B cell (primary cell): ENCODE results near the gene ETV6.

Experiments
- EZH2 ChIP-seq: IDR thresholded peaks from 2 replicates; pipeline ENCODE4 v1.6.1; 2012; ENCODE audit warnings: borderline replicate concordance, low read depth, mild to moderate bottlenecking, moderate library complexity, low read length; ENCODE audit not compliant: insufficient read depth, poor library complexity, severe bottlenecking
- TF ChIP-seq, protein P1 (sequence below): fragments of 200-600 bp; IDR thresholded peaks from one replicate; pipeline ENCODE4 v1.8.0; 2022; ENCODE audit warnings: antibody characterized with exemption, mild to moderate bottlenecking

DNA sequence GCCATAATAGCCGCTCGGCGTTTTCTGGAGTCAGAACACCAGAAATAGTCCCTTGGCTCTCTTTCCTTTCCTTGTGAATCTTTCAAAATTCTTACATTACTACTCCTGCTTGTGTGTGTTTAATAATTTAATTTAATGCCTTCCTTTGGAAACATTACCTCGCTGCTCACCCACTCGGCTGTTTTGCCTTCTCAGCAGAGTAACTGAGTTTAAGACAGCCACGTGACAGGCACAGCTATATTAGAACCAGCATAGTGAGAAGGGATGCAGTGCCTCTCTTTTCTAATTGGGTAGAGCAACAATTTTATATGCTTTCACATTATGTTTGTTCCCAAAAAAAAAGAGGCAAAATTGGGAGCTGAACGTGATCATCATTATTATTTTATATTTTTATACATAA lies 107.6 kb downstream of the ETV6 start:
- no peak for TF ChIP-seq EZH2
- TF ChIP-seq, protein P1, sequence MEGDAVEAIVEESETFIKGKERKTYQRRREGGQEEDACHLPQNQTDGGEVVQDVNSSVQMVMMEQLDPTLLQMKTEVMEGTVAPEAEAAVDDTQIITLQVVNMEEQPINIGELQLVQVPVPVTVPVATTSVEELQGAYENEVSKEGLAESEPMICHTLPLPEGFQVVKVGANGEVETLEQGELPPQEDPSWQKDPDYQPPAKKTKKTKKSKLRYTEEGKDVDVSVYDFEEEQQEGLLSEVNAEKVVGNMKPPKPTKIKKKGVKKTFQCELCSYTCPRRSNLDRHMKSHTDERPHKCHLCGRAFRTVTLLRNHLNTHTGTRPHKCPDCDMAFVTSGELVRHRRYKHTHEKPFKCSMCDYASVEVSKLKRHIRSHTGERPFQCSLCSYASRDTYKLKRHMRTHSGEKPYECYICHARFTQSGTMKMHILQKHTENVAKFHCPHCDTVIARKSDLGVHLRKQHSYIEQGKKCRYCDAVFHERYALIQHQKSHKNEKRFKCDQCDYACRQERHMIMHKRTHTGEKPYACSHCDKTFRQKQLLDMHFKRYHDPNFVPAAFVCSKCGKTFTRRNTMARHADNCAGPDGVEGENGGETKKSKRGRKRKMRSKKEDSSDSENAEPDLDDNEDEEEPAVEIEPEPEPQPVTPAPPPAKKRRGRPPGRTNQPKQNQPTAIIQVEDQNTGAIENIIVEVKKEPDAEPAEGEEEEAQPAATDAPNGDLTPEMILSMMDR: no peak
